Measurements from ENCODE around the gene ACSM3. TPM values are rescaled to one million over a fixed set of nuclear protein-coding genes. Genes with fewer than 3 reads are reported as not detected.

ACSM3 gene
- total RNA-seq, 4 donors from 2014 or later, result 0.20 to 0.49 TPM; not detected in 2

GRCh38 chr16:20729141-20729540 lies 34.7 kb upstream of the ACSM3 start:
- intact Hi-C loops (cut with DNase I; ENCODE audit: low total_unique reads), result no loop called here
- TF ChIP-seq POLR2A (IDR thresholded peaks at IDR 0.05) (no peak), CTCF (IDR thresholded peaks at IDR 0.05 in 4 of 5, conservative IDR thresholded peaks at IDR 0.05 in 1 of 5) (no peak)
- Histone ChIP-seq H3K4me3 (no peak overlapping the region), H3K4me1 (no peaks in the 10 kb centered on the region), H3K36me3 (peaks cover 0 to 5% of the 10 kb centered on the region in 2 donors), H3K9me3 (no peaks in the 10 kb centered on the region), H3K27me3 (no peaks in the 10 kb centered on the region), H3K27ac (no peak overlapping the region)
- DNase-seq (no peak), ATAC-seq (no peak)
- in situ Hi-C loops (cut with MboI; ENCODE audit: low sequenced_read_pairs in 4 of 4), result no loop called here

- Histone ChIP-seq H3K4me3 (no peak overlapping the region), H3K4me1 (no peaks in the 10 kb centered on the region), H3K36me3 (peaks cover 6 to 51% of the 10 kb centered on the region in 2 donors), H3K27ac (no peak overlapping the region), H3K9me3 (no peaks in the 10 kb centered on the region), H3K27me3 (no peaks in the 10 kb centered on the region)
- intact Hi-C loops (cut with DNase I; ENCODE audit: low total_unique reads) (no loop called here), in situ Hi-C loops (cut with MboI; ENCODE audit: low sequenced_read_pairs in 4 of 4) (no loop called here)
- no peak for DNase-seq
- no peak for ATAC-seq
- no peak for TF ChIP-seq POLR2A (IDR thresholded peaks at IDR 0.05)
- no peak for TF ChIP-seq CTCF (IDR thresholded peaks at IDR 0.05 in 4 of 5, conservative IDR thresholded peaks at IDR 0.05 in 1 of 5)
These were observed 29.8 kb upstream of the ACSM3 start for GRCh38 chr16:20734056-20734455.

GRCh38 chr16:20734782-20735181 lies 29.0 kb upstream of the ACSM3 start:
- TF ChIP-seq POLR2A (IDR thresholded peaks at IDR 0.05) (no peak), CTCF (IDR thresholded peaks at IDR 0.05 in 4 of 5, conservative IDR thresholded peaks at IDR 0.05 in 1 of 5) (no peak)
- Histone ChIP-seq H3K4me1 (peaks cover 5 to 6% of the 10 kb centered on the region in 2 donors), H3K36me3 (peaks cover 6 to 51% of the 10 kb centered on the region in 2 donors), H3K9me3 (no peaks in the 10 kb centered on the region), H3K27me3 (no peaks in the 10 kb centered on the region), H3K27ac (no peak overlapping the region), H3K4me3 (no peak overlapping the region)
- in situ Hi-C loops (cut with MboI; ENCODE audit: low sequenced_read_pairs in 4 of 4) (no loop called here), intact Hi-C loops (cut with DNase I; ENCODE audit: low total_unique reads) (no loop called here)
- ATAC-seq (no peak), DNase-seq (no peak)

GRCh38 chr16:20735490-20735889 lies 28.3 kb upstream of the ACSM3 start:
- no peak overlapping the region for H3K27ac ChIP-seq
- DNase-seq (no peak), ATAC-seq (no peak)
- no peaks in the 10 kb centered on the region for H3K9me3 ChIP-seq
- peaks cover 12 to 13% of the 10 kb centered on the region in 2 donors for H3K4me1 ChIP-seq
- peaks cover 6 to 51% of the 10 kb centered on the region in 2 donors for H3K36me3 ChIP-seq
- in situ Hi-C loops (cut with MboI; ENCODE audit: low sequenced_read_pairs in 4 of 4), result no loop called here
- no peak overlapping the region for H3K4me3 ChIP-seq
- intact Hi-C loops (cut with DNase I; ENCODE audit: low total_unique reads), result no loop called here
- TF ChIP-seq CTCF (IDR thresholded peaks at IDR 0.05 in 4 of 5, conservative IDR thresholded peaks at IDR 0.05 in 1 of 5) (no peak), POLR2A (IDR thresholded peaks at IDR 0.05) (no peak)
- H3K27me3 ChIP-seq, result no peaks in the 10 kb centered on the region
